ENCODE results near the gene TSHZ2.

Gene TSHZ2

DNA sequence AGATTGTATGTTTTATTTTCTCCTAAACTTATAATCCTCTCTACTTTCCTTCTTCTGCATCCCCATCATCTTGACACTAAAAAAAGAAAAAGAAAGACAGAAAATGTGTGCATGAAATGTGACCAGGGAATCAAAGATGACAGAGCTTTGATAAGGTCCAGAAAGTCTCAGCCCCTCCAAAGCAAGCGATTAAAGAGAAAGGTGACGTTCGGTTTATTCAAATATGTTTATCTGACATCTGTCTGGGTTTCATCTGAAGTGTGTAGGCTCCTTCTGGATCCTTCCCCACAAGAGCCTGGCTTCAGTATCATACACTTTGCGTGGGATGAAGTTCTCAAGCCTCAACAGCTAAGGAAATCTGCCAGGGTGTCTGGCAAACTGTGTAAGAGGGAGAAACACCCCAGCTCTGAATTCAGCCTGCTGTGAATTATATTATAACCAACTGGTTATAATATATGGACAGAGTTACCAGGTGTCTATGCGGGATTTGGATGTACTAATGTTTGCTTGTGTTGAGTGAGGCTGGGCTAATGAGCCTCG is 358.5 kb downstream of the TSHZ2 start:
- DNase-seq, result no peak

DNA sequence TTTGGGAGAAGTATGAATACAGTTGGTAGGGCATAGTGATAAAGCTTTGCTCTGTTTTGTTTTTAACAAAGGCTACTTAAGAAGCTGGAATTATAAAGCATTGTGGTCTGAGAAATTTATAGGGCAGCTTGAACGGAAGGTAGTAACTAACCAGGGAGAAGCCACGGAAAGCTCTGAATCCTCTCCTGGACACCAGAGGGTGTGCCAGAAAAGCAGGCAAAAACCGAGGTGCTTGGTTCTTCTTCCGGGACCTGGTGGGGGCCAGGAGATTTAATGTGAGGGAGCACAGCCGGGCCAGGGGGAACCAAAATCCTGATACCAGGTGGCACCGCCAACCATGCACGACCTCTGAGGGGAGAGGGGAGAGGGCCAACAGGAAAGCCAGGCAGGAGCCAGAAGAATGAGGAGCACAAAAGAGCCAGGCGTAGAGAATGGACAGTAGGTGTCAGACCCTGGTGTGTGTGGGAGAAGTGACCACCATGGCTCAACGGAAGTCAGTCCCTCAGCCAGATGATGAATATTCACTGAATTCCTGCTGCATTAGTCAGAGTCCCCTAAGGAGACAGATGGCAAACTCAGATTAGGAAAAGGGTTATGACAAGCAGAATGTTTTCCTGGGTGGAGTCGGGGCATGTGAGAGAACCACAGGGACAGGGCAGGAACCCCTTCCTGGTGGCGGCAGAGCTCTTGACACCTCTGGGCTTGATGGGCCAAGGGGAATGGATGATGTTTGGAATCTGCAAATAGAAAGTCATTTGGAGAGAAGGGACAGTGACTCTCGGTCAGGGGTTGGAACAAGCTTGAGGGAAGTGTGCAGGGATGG is 359.2 kb downstream of the TSHZ2 start:
- DNase-seq, result no peak

DNA sequence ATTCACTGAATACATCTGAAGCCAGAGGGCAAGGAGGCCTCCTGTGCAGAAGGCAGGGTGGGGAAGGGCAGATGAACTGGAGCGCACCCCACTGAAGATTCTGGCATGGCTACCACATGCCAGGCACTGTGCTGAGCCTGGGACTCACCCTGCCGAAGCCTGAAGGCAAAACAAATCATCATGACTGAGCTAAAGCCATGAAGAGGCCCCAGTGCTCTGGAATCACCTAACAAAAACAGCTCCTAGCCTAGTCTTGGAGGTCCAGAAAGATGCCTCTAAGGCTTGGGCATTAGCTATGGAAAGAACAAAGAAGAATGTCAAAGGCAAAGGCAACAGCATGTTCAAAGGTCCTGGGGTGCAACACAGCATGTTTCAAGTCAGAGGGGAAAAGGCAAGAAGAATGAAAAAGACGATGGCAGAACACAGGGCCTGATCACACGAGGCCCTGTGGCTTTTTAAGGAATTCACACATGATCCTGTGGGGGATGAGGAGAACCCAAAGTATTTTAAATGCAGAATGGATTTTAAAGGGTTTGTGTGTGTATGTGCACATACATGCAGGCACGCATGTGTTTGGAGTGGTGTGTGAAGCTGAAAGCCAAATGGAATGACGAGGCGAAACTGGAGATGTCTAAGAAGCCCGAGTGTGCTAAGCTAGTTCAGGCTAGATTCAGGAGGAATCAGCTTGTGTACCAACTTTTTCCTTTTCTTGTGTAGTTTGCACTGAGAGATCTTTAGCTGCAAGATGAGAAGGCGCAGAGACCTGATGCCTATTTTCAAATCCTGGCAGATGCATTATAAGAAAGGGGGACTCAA is 360.1 kb downstream of the TSHZ2 start:
- no peak for DNase-seq

DNA sequence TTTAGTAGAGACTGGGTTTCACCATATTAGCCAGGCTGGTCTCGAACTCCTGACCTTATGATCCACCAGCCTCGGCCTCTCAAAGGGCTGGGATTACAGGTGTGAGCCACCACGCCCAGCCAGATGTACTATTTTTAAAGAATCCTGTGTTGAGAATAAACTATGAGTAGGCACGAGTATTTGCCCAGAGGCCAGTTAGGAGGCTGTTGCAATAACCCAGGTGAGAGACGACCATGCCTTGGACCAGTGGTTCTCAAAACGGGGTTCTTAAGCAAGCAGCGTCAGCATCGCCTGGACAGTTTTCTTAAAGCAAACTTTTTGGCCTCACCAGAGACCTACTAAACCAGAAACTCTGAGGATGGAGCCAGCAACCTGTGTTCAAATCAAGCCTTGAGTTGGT is 362.7 kb downstream of the TSHZ2 start:
- no peak for DNase-seq

DNA sequence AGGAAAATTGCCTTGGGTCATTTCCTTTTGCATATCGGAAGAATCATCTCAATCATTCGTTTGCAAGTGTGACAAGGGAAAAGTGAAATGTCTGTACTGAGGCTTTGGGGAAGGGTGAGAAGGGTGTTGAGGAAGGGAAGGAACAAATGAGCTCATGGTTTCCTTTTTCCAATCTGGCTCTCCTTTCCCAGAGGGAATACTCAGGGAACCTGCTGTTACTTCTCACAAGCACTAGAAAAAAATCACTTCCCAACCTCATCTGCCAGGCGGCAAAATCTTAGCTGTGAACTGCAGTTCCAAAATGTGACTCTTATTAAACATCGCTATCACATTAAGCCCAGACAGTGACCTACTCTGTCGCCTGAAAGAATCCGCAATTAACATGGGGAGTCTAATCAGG is 363.4 kb downstream of the TSHZ2 start:
- DNase-seq, result no peak

DNA sequence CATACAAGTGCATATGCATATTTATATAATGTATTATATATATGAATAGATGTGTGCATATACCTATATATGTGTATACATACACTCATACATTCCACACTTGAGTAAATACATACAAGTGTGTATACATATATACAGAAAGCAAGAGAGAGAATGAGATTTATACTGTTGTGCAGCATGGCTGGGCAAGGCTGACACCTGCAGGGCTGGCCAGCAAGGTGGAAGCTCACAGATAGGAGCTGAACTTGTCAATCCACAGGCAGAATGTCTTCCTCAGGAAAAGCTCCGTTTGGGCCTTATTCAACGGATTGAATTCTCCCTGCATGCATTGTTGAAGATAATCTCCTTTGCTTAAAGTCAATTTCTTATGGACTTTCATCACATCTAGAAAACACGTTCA is 364.7 kb downstream of the TSHZ2 start:
- DNase-seq, result no peak

DNA sequence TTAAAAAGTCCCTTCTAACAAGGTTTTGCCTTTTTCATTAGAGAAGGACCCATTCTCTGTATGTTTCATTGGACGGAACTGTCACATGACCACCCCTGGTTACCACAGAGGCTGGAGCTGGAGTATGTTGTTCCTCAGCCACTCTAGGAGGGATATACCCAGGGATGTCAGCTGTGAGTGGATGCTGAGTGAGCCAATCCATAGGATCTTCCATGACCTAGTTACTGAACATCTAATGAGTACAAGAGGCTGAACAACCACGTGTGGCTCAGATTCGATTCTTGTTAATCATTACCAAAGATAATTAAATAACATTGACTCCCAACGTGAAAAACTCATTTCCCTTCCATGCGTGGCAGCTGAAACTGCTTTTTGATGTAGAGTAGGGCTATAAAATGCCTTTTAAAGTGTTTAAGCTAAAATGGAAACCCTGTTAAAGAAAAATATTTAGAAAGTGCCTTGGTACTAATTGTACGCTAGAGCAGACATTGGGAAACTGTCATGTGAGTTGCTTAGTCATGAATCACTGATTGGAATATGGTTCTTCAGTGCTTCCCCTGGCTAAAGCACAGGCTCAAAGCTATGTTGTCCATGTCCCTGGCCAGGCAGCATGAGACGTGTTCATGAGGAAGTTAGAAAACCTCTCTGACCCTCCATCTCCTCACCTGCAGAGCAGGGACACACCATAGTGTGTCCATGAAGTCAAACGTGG is 365.4 kb downstream of the TSHZ2 start:
- no peak for DNase-seq

DNA sequence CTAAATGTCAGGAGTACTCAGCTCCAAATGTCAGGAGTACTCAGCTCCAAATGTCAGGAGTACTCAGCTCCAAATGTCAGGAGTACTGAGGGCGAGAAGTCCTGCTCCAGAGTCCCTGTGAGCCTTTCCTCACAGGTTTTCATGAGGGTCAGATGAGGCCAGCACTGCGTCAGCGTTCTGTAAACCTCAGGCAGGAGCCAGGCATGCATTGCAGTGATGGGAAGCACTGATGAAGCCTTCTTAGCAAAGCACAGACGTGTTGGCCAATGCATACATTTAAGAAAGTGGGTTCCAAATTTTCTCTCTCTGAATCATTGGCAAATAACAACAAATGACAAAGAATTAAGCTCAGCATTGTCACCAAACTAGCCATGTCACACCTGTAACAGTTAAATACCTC is 366.6 kb downstream of the TSHZ2 start:
- no peak for DNase-seq

DNA sequence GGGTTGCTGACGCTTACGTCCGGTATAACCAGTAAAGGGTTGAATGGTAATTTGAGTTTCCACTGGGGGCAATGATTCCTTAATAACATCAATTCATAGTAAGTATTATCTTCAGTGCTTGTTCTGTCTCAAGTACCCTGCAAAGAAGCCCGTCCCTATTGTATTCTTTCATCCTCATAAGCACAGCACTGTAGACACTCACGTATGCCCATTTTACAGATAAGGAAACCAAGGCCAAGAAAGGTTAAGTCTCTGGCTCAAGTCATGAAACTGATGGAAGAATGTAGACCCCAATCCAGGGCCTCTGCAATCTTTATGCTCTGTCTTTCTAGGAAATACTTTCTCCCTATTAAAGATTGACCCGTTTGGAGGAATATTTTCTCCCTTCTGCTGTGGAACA is 370.3 kb downstream of the TSHZ2 start:
- no peak for DNase-seq

DNA sequence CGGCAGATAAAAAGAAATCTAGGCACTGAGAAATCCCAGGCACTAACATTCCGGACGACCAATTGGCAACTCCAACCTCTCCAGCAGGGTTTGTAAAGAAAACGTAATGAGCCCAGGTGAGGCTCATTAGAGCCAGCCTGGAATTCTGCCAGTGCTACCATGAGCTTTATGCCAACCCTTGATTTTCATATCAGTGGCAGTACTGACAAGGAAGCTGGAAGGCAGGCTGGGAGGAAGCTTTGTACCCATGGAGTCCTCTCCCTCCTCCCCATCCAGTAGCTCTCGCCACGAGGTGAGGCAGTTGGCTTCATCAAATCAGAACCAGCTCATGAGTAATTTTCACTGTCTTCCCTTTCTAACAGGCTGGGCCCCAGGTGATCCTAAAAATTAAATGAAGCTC is 371.3 kb downstream of the TSHZ2 start:
- DNase-seq, result no peak

DNA sequence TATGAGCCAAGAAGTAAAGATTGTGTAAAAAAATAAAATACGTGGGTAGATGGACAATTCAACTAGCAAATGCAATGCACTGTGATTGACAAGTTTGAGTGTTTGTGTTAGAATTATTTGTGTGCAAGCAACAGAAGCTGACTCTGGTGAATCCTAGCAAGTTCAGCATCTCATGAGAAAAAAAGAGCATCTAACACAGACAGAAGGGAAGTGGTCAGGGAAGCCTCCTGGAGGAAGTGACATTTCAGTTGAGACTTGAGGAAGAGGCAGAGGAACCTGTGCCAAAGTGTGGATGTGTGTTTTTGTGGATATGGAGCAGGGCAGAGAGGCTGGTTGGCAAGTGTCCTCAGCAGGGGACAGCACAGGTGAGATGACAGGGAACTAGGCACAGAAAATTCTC is 372.7 kb downstream of the TSHZ2 start:
- no peak for DNase-seq

DNA sequence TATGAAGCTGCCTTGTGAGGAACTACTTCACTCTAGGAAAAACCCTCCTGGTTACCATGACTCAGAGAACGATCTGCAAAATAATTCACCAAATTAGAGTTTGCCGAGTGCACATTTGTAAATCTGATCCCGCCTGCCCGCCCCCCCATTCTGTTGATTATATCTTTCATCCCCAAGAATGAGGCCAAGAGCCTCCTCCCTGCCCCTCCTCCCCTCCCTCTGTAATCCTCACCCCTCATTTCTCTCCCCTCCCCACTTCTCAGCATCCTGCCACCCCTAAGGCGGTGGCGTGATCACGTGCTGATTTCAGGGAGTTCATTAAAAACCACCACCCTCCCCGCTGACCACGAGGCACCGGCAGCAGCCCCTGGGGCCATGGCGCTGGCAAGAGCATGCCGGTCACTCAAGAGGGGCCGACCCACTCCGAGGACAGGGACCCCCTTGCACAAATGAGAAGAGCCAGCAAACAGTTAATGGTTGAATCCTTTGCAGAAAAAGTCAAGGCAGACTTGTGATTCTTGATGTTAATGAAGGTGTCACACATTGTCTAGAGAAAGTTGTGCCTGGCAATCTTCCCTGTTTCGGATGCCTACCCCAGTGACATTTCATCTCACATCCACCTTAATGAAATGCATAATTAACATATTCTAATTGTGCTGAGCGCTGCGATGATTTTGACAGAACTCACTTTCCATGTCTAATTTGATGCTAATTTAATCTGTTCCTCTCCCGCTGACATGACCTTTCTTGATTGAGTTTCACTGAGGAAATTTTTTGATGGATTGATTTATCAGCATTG is 373.6 kb downstream of the TSHZ2 start:
- DNase-seq, result no peak

DNA sequence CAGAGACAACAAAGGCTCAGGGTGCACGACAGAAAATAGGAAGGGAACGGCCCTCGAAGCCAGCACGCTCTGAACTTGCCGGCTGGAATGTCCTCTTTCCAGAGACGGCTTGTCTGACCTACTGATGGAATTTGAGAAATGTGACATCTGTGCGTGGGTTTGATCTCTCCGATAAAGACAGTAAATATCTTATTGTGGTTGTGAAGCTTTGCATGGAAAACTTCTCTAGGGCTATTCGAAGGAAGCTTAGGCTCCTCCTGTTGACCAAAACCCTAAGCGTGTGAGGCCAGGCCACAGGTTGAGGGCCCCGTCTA is 374.1 kb downstream of the TSHZ2 start:
- no peak for DNase-seq

DNA sequence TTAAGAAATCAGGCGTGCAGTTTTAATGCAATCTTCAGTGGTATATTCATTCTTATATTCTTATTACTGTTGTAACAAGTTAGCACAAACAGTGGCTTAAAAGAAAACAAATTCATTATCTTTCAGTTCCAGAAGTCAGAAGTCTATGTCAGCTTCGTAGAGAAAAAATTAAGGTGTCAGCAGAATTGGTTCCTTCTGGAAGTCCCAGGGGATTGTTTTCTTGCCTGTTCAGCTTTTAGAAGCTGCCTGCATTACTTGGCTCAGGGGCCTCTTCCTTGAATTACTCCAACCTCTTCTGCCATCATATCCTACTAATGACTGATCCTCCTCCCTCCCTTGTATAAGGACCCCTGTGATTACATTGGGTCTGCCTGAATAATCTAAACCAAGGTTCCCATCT is 377.6 kb downstream of the TSHZ2 start:
- no peak for DNase-seq

DNA sequence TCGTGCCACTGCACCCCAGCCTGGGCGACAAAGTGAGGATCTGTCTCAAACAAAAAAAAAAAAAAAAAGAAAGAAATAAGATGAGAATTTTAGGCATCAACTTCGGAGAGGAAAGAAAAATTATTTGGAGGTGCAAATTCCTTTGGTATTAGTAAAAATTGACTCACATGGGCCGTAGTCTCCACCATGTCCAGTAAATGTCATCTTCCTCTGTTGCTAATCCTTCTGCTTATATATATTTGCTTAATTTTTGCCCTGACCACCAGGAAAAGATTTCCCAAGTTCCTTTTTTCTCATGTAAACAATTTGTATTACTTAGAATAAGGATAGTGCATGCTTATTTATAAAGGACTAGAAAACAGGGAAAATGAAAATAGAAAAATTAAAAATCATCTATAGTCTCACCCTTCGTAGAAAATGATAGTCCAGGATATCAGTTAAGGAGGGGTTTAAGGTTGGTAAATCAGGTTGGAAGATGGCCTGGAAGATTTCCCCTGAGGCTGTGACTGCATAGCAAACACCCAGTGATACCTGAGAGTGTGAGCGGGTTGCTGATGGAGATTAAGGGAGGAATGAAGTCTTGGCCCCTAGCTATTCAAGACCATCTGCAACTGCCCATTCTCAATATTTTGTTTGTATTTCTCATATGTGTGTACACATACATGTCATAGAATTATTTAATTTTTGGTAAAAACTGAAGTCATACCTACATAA is 380.7 kb downstream of the TSHZ2 start:
- DNase-seq, result no peak

DNA sequence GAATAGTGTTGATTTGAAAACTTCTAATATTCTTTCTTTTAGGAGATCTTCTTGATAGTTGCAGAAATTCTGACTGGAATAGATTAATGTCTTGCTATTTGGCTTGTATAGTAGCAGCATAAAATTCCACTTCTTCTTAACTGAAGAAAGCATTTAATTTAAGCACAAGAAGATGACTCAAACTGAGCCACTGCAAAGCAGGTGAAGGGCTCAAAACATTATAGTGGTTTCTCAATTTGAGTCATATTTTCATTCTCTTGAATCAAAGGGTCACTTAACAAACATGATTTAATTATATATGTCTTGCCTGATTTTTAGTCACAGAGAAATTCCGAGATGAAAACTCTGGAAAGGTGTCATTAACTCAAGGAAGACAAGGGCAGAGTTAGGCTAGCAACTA is 382.2 kb downstream of the TSHZ2 start:
- no peak for DNase-seq

DNA sequence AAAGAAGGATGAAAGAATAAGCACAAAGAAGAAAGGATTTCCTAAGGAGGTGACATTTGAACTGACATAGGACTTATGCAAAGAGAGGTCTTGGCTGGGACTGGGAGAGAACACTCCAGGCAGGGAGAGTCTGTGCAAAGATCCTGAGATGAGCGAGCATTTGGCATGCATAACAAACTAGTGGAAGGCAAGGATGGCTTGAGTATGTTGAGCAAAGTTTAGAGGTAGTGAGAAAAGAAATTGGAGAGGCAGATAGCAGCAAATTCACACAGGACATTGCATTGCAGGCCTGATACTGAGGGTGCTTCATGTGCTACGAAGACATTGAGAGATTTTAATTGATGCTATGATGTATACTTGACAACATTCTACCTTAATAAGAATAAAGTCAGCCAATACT is 383.6 kb downstream of the TSHZ2 start:
- DNase-seq, result no peak

DNA sequence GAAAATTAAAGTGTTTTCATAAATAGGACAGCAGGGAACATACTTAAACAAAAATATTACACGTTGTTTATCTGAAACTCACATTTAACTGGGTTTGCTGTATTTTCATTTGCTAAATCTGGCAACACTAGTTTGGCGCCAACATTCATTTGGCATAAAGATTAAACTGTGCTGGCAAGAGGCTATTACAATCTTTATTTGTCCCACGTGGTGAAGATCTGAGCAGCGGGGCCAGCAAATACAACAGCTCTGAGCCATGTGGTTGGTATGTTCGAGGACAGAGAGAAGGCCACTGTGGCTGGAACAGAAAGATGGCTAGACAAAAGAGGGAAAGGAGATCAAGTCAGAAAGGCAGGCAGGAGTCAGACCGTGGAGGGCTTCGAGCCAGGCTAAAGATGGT is 387.3 kb downstream of the TSHZ2 start:
- no peak for DNase-seq

DNA sequence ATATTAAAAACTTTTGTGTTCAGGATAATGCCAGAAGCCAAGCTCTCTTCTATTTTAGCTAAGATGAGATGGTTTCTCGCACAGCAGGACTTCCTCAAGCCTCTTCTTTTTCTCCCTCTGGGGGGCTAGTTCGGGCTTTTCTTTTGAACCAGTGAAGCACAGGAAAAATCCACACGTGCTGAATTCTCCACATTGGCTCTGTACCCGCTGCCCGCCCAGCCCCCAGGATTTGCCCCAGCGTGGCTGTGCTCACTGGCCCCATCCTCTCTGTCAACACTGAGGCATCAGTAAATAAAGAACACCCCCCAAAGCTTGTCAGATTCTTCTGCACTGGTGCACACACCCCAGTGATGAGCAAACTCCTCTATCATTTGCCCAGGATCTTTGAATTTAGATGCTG is 388.7 kb downstream of the TSHZ2 start:
- no peak for DNase-seq

DNA sequence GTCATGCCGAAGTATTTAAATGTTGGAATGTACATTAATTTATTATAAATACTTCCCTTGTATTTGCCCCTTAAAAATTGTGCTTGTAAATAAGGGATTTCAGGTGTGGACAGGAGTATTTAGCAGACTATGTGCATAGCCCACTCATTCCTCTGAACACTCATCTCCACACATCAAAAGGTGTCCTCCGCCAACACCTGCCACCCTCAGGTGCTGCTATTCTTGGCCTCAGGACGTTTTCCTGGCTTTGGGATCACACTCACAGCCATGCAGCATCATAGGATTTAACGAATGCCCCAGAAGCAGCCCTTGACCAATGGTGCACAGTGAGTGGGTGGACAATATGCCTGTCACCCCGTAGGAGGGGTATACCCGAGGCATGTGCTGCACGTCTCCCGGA is 390.6 kb downstream of the TSHZ2 start:
- no peak for DNase-seq

DNA sequence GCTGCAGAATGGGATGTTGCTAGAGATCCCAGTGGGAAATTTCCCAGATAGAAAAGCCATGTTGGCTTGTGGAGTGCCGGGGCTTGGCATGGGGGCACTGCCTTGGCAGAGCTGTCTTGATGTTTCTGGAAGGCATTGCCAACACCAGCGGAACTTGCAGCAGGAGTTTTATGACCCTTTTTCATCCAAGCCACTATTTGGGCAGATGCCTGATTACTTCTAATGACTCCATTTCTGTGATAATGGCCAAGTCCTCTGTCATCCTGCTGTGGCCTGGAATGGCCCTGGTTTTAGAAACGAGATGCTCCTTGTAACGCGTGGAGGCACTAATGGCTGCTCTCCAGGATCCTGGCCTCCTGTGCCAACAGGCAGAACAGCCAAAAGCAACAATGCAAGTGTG is 392.5 kb downstream of the TSHZ2 start:
- no peak for DNase-seq

DNA sequence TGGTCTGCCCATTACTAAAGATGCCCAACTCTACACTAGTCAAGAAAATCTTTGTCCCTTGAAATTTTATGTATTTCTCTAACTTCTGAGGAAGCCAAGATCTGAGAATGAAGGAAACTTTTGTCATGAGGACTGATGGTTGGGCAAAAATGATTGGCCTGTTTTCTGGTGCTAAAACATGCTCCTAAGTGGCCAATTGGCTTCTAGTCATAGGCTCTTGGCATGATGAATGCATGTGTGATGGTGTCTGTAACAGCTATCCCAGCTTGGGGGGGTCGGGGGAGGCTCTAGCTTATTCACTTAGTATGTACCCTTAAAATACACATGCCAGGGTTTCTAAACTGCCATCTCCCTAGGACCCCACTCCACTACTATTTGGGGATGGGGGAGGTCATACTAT is 392.9 kb downstream of the TSHZ2 start:
- no peak for DNase-seq
